Activated CD4-positive, alpha-beta T cell treated with anti-CD3 and anti-CD28 coated beads, Interleukin-2, amount 50 U/mL, for 1 hour (primary cell): ENCODE measurements around the gene SHISA6.

Experiments
- DNase-seq: peaks from one replicate; pipeline ENCODE4 v3.0.0-alpha.2; 2020

The SHISA6 gene

GRCh38 chr17:11610999-11611566 lies 370.1 kb downstream of the SHISA6 start:
- DNase-seq, result no peak

- DNase-seq, result no peak
These were observed 371.9 kb downstream of the SHISA6 start for GRCh38 chr17:11612956-11613355.
